IPS-18a (cell line): Measurements from ENCODE around the gene THRB.
"Not testable (repeated sequence)": the region's sequence is repeated elsewhere in the genome, so short reads cannot be mapped to it uniquely, and the experiment has no call there.

Experiments
- H3K27ac ChIP-seq: one replicate; pipeline ENCODE4 v1.5.1; 2013; ENCODE audit warnings: low read length
- H3K27me3 ChIP-seq: one replicate; pipeline ENCODE4 v1.6.1; 2013; ENCODE audit warnings: mild to moderate bottlenecking, low read length; ENCODE audit not compliant: control insufficient read depth, insufficient read depth
- H3K36me3 ChIP-seq: one replicate; pipeline ENCODE4 v1.6.1; 2013; ENCODE audit warnings: low read depth, low read length; ENCODE audit not compliant: control insufficient read depth
- H3K4me1 ChIP-seq: one replicate; pipeline ENCODE4 v1.6.1; 2013; ENCODE audit warnings: low read depth, low read length; ENCODE audit not compliant: control insufficient read depth
- H3K4me3 ChIP-seq: one replicate; pipeline ENCODE4 v1.5.1; 2013; ENCODE audit warnings: low read length
- H3K9ac ChIP-seq: one replicate; pipeline ENCODE4 v1.6.1; 2013; ENCODE audit warnings: mild to moderate bottlenecking, low read length, moderate library complexity
- H3K9me3 ChIP-seq: one replicate; pipeline ENCODE4 v1.6.1; 2013; ENCODE audit warnings: low read depth, low read length; ENCODE audit not compliant: control insufficient read depth

Gene THRB

DNA sequence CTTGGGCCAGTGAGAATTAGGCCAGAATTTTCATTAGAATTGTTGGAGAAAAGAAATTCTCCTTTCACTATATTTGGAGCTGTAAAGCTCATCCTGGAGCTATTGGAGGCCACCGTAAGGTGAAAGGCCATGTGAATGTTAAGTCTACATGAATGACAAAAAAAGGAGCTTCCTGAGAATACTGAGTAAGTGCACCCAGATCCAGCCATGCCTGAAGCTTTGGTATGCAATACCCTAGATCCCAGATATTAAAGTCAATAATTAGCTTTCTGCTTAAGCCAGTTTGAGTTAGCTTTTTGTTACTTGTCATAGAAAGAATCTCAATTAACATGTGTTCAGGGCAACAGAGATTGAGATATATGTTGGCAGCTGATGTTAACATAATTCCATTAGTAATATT lies 377.1 kb downstream of the THRB start:
- H3K27ac ChIP-seq, result no peak overlapping the region

DNA sequence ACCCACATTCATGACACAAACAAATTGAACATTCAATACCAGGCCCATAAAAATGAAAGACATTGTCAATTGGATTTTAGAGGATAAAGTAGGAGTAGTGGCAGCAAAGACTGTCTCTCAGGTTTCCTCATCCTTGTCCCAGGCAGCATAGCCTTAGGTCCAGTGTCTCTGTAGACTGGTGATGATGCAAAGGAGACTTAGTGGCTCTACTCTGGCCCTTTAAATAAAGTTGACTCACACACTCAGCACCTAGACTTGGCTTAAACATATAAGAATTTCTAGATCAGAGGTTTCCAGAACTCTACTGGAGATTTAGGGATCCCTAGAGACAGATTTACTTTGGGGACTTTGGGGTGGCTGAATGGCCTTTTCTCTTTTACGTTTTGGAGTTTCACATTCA lies 382.9 kb downstream of the THRB start:
- no peak overlapping the region for H3K4me3 ChIP-seq
- H3K36me3 ChIP-seq, result no peaks in the 10 kb centered on the region
- H3K27ac ChIP-seq, result no peak overlapping the region

More for the DNA sequence above, 377.1 kb downstream of the THRB start:
- Histone ChIP-seq H3K36me3 (no peaks in the 10 kb centered on the region), H3K9me3 (no peaks in the 10 kb centered on the region), H3K4me3 (no peak overlapping the region), H3K27me3 (no peaks in the 10 kb centered on the region), H3K4me1 (no peaks in the 10 kb centered on the region), H3K9ac (no peak overlapping the region)

DNA sequence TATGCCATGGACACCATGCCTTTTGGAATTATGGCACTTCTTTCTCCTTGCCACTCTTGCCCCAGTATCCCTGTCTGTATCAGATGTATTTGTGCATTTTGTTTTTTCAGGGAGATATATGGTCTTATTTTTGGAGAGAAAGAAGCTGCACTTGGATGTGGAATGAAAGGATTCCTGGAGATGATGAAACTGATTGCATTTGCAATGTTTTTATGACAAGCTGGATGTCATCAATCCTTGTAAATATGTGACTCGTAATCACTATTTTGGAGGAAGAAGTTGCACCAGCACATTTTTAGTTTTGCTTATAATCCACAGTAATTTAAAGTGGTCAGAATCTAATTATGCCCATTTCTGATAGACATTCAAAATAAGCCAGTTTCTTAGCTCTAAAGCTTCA lies 384.6 kb downstream of the THRB start:
- Histone ChIP-seq H3K9ac (no peak overlapping the region), H3K4me1 (no peaks in the 10 kb centered on the region)

More for the DNA sequence above, 382.9 kb downstream of the THRB start:
- no peak overlapping the region for H3K9ac ChIP-seq
- no peaks in the 10 kb centered on the region for H3K27me3 ChIP-seq
- no peaks in the 10 kb centered on the region for H3K4me1 ChIP-seq
- no peaks in the 10 kb centered on the region for H3K9me3 ChIP-seq

DNA sequence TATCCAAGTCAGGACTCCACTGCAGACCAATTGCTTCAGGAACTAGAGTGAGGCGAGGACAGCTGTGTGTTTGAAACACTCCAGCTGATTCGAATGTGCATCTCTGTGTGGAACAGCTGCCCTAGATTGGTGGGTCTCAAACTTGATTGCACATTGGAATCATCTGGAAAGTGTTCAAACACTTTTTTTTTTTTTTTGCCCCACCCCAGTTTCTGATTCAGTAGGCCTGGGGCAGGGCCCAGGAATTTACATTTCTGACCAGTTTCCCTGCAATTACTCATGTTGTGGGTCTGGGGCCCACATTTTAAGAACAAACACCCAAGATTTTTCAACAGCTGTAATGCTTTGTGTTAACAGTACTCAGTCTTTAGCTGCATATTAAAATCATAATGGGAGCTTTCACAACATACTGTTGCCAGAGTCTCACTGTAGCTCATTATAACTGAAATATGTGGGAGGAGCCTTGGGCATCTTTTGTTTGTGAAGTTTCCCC lies 392.9 kb downstream of the THRB start:
- Histone ChIP-seq H3K9ac (no peak overlapping the region), H3K27ac (no peak overlapping the region), H3K4me1 (peaks cover 3% of the 10 kb centered on the region), H3K27me3 (no peaks in the 10 kb centered on the region), H3K9me3 (no peaks in the 10 kb centered on the region), H3K36me3 (no peaks in the 10 kb centered on the region), H3K4me3 (no peak overlapping the region)

More for the DNA sequence above, 384.6 kb downstream of the THRB start:
- H3K36me3 ChIP-seq, result no peaks in the 10 kb centered on the region
- no peak overlapping the region for H3K27ac ChIP-seq
- H3K9me3 ChIP-seq, result no peaks in the 10 kb centered on the region
- no peak overlapping the region for H3K4me3 ChIP-seq
- H3K27me3 ChIP-seq, result no peaks in the 10 kb centered on the region

DNA sequence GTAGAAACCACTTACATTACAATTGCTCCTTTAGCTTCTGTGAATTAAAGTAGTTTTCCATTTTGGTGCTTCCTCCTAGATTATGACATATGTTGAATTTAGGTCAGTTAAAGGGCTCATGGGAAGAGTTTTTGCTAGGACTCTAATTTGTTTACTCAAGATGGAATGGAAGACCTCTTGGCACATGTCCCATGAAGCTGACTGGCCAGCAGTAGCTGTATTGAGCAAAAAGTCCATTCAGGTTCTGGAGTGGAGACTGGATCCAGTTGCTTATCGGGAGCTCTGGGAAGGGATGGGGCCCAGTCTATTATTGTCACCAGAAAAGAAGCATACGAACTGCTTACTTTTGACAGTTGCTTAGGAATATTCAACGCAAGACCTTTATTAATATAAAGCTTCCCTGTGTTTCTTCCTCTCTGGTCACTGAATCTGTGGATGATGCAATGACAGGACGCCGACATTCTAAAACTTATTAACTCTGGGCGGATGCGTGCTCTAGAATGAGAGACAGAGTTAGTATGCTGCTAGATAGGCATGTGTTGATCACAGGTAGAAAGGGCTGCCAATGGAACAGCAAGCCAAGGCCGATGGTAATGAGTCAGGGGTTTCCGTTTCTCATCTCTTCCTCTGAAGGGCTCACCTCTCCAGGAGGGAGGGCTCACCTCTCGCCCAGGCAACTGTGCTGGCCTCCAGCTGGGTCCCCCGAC lies 393.8 kb downstream of the THRB start:
- Histone ChIP-seq H3K27me3 (no peaks in the 10 kb centered on the region), H3K4me1 (peaks cover 3% of the 10 kb centered on the region), H3K9me3 (no peaks in the 10 kb centered on the region), H3K27ac (no peak overlapping the region), H3K36me3 (no peaks in the 10 kb centered on the region), H3K4me3 (no peak overlapping the region), H3K9ac (no peak overlapping the region)

DNA sequence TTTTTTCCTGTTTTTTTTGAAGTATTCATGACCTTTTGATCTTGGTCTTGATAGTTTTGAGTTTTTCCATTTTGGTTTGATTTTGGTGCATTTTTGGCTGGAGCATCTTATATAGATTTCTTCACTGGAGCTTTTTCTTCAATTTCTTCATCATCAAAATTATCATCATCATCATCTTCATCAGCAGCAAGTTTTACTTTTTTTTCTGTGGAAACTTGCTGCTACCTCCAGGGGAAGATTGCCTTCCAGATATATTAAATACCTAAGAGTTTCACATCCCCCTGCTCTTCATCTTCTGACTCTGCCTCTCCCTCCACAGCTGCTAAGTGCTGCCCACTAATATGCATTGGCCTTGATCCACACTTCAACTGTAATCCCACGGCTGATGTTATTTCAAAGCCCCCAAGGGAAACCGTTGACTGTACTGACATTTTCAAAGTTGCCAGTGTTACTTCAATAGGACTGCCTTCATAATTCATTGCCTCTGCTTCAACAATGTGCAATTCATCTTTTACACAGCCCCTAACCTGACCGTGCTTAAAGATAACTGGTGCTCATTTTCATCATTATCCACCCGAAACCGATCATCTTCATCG lies 397.9 kb downstream of the THRB start:
- no peaks in the 10 kb centered on the region for H3K4me1 ChIP-seq
- no peak overlapping the region for H3K4me3 ChIP-seq
- H3K36me3 ChIP-seq, result no peaks in the 10 kb centered on the region
- no peak overlapping the region for H3K9ac ChIP-seq
- no peak overlapping the region for H3K27ac ChIP-seq
- H3K9me3 ChIP-seq, result no peaks in the 10 kb centered on the region
- no peaks in the 10 kb centered on the region for H3K27me3 ChIP-seq

DNA sequence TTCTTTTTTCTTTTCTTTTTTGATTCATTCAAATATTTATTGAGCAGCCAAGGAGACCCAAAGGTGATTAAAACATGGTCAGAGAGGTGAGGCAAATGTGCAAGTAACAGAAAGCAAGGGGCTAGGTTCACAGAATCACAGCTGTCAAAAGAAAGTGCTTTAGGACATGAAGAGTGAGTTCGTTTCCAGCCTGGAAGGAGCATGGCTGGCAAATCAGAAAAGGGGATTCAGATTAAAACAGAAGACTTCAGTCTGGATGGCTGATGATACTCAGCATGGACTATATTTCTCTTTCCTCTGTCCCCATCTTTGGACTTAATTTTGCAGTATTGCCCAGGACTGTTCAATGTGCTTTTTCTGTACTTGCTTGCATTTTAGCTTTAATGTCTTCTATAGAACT lies 398.4 kb downstream of the THRB start:
- Histone ChIP-seq H3K4me3 (no peak overlapping the region), H3K9me3 (no peaks in the 10 kb centered on the region), H3K9ac (no peak overlapping the region), H3K4me1 (no peaks in the 10 kb centered on the region), H3K27ac (no peak overlapping the region), H3K36me3 (no peaks in the 10 kb centered on the region), H3K27me3 (no peaks in the 10 kb centered on the region)

DNA sequence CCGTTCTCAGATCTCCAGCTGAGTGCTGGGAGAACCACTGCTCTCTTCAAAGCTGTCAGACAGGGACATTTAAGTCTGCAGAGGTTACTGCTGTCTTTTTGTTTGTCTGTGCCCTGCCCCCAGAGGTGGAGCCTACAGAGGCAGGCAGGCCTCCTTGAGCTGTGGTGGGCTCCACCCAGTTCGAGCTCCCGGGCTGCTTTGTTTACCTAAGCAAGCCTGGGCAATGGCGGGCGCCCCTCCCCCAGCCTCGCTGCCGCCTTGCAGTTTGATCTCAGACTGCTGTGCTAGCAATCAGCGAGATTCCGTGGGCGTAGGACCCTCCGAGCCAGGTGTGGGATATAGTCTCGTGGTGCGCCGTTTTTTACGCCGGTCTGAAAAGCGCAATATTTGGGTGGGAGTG lies 399.8 kb downstream of the THRB start:
- not testable (repeated sequence) for H3K36me3 ChIP-seq, H3K4me1 ChIP-seq, H3K4me3 ChIP-seq, H3K9ac ChIP-seq, H3K27me3 ChIP-seq, H3K27ac ChIP-seq, H3K9me3 ChIP-seq

DNA sequence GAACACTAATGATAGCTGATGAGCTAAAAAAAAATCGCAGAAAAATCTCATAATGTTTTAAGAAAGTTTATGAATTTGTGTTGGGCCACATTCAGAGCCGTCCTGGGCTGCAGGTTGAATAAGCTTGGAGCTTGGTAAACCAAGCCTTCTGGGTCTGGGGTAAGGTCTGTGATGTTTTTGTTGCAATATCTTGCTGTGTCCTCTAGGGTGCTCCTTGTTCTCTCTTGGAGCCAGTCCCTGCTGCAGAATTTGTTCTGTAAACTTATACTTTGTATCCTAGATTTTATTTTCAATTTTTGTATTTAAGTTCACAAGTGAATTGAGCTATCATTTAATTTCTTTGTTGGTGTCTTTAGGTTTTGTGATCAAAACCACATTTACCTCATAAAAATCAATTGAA lies 405.9 kb downstream of the THRB start:
- H3K36me3 ChIP-seq, result no peaks in the 10 kb centered on the region
- H3K4me1 ChIP-seq, result no peaks in the 10 kb centered on the region
- no peak overlapping the region for H3K27ac ChIP-seq
- H3K4me3 ChIP-seq, result no peak overlapping the region
- H3K9ac ChIP-seq, result no peak overlapping the region
- no peaks in the 10 kb centered on the region for H3K9me3 ChIP-seq
- H3K27me3 ChIP-seq, result no peaks in the 10 kb centered on the region

DNA sequence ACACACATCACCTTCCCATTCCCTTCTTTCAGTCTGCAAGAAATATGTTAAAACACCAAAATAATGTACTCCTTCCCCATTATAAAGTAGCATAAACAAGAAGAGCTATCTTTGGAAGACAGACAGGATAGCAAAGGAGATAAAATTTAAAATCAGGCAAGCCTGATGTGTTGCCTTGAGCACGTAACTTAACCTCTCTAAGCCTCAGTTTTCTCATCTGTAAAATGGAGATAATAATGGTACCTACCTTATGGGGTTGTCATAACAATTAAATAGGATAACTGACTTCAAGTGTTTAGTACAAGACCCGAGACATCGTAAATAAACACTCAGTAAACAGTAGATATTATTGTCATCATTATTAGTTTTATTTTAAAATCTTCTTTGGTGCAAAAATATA lies 407.2 kb downstream of the THRB start:
- H3K4me3 ChIP-seq, result no peak overlapping the region
- H3K36me3 ChIP-seq, result no peaks in the 10 kb centered on the region
- H3K4me1 ChIP-seq, result no peaks in the 10 kb centered on the region
- no peak overlapping the region for H3K27ac ChIP-seq
- H3K27me3 ChIP-seq, result no peaks in the 10 kb centered on the region
- no peaks in the 10 kb centered on the region for H3K9me3 ChIP-seq
- no peak overlapping the region for H3K9ac ChIP-seq

DNA sequence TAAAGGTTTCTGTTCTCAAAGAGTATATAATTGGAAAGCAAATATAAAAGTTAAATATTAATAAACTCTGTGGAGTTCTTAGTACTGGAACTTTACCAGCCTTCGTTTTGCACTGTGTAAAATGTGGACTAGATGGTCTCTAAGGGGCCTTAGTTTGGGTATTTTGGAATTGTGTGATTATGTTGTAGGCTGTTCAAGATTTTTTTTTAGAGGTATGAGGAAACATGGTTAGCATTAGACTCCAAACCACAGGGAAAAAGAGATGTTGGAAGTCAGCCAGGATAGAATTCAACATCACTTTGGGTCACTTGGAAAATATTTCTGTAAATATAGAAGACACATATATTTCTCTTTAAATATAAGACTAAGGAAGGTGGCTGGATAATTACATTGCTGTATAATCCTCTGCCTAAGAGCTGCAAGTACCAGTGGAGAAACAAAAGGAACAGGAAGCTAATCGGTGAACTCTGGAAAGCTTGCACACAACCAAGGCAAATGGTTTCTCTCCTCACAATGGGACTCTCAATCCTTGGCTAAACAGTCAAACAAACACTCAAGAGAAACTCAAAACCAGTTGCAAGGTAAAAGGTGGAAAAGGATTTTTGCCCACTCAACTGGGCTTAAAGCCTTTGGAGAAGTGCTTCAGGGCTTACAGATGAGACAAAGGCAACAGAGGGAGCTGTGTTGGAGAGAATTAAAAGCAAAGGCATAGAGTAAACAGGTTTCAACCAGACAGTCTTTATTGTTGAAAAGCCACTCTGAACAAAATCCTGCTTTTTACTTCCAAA lies 407.8 kb downstream of the THRB start:
- H3K36me3 ChIP-seq, result no peaks in the 10 kb centered on the region
- no peak overlapping the region for H3K9ac ChIP-seq
- H3K4me1 ChIP-seq, result no peaks in the 10 kb centered on the region
- no peaks in the 10 kb centered on the region for H3K9me3 ChIP-seq
- no peaks in the 10 kb centered on the region for H3K27me3 ChIP-seq
- H3K4me3 ChIP-seq, result no peak overlapping the region
- H3K27ac ChIP-seq, result no peak overlapping the region
